ENCODE measurements around the gene TENT4B. TPM values are rescaled to one million over a fixed set of nuclear protein-coding genes. Genes with fewer than 3 reads are reported as not detected.
A peak's percentile ranks its signal among the peaks of the same experiment; 100 is the strongest.
"Not testable (repeated sequence)": the region's sequence is repeated elsewhere in the genome, so short reads cannot be mapped to it uniquely, and the experiment has no call there.

The TENT4B gene
- total RNA-seq (2014; rRNA removed; shearing (Covaris generic)) = 10.5 and 14.5 TPM in 2 replicates

GRCh38 chr16:50152807-50153595 lies at the start of gene TENT4B:
Gene TENT4B, plus strand, starts transcription at chr16:50153306. Its CDS starts 316 bp downstream, at chr16:50153622.
- DNase-seq (ENCODE audit: low read depth in 1 of 2, low spot score in 2 of 2) = peak; percentile 85 to 96
- H3K27ac ChIP-seq = peak within 1 kb of the TSS; percentile 99
- no peaks in the 10 kb centered on the region for H3K9me3 ChIP-seq (replicated peaks)
- H3K27me3 ChIP-seq (replicated peaks) = no peaks in the 10 kb centered on the region
- H3K4me3 ChIP-seq = peak within 1 kb of the TSS; percentile 98
- peaks cover 17% of the 10 kb centered on the region for H3K36me3 ChIP-seq
- H3K4me1 ChIP-seq (replicated peaks) = peaks cover 38% of the 10 kb centered on the region

- Histone ChIP-seq H3K27me3 (replicated peaks) (no peaks in the 10 kb centered on the region), H3K4me1 (replicated peaks) (peaks cover 4% of the 10 kb centered on the region; the same call in 1 of the 2 replicates), H3K27ac (no peak overlapping the region), H3K9me3 (replicated peaks) (no peaks in the 10 kb centered on the region), H3K4me3 (no peak overlapping the region), H3K36me3 (peaks cover 56% of the 10 kb centered on the region)
- DNase-seq (ENCODE audit: low read depth in 1 of 2, low spot score in 2 of 2) = no peak
Observed at GRCh38 chr16:50103764-50104163, 49.3 kb upstream of the TENT4B start.

DNA sequence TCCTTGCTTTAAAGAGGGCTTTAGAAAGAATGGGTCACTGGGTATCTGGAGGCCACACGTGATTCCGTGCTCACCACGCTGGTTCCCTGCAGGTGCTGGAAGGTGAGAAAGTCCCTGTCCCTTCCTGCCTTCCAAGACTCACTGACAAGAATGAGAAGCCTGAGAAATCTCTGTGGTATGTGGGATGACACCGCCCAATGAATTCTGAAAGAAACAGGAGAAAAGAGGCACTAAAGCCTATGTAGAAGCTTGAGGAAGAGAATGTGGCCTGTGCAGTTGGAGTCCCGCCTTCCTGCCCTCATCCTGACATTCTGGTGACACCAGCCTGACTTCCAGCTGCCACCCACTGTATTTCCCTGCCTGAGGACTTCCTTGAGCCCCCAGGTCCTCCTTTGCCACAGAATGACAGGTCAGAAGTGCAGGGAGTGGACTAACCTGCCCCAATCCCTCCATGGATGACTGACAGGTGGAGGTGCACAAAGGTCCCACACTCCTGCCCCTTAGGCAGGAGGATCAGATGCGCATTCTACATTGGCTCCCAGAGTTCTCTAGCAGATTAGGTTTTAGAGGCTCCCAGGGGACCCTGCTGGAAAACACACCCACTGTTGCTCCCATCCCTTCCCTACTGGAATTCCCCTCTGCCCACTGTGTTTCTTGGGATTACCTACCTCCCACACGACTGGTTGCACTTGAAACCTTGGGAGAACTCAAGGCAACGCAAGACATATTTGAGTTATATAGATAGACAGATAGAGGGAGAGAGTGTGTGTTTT lies 38.6 kb upstream of the TENT4B start:
- H3K27me3 ChIP-seq (replicated peaks) = no peaks in the 10 kb centered on the region
- H3K36me3 ChIP-seq = no peaks in the 10 kb centered on the region
- H3K9me3 ChIP-seq (replicated peaks) = no peaks in the 10 kb centered on the region
- H3K27ac ChIP-seq = no peak overlapping the region
- H3K4me1 ChIP-seq (replicated peaks) = peaks cover 5% of the 10 kb centered on the region; the same call in 1 of the 2 replicates
- DNase-seq (ENCODE audit: low read depth in 1 of 2, low spot score in 2 of 2) = no peak
- no peak overlapping the region for H3K4me3 ChIP-seq

DNA sequence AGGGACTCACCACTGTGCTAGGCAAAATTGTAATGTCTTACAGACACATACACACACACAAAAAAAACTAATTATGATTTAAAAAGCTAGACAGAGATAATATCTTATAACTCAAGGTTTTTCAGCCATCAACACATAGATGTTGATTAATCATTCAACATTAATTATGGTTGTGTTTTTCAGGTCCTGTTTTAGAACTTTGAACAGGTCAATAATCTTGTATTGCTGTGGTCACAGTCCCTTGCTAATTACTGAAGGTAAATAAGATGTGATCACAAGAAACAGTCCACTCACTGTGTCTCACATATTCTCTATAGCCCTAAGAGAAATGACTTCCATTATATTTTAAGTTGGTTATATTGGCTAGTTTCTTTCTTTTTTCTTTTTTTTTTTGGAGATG lies 32.4 kb upstream of the TENT4B start:
- Histone ChIP-seq H3K27me3 (replicated peaks) (peaks cover 3% of the 10 kb centered on the region; the same call in 1 of the 2 replicates), H3K36me3 (no peaks in the 10 kb centered on the region), H3K4me3 (no peak overlapping the region), H3K9me3 (replicated peaks) (no peaks in the 10 kb centered on the region; the same call in 1 of the 2 replicates), H3K27ac (no peak overlapping the region), H3K4me1 (replicated peaks) (peaks cover 5% of the 10 kb centered on the region; the same call in 1 of the 2 replicates)
- DNase-seq (ENCODE audit: low read depth in 1 of 2, low spot score in 2 of 2) = no peak

- no peak overlapping the region for H3K4me3 ChIP-seq
- H3K4me1 ChIP-seq (replicated peaks) = peaks cover 5% of the 10 kb centered on the region; the same call in 1 of the 2 replicates
- H3K27me3 ChIP-seq (replicated peaks) = peaks cover 3% of the 10 kb centered on the region; the same call in 1 of the 2 replicates
- no peak for DNase-seq (ENCODE audit: low read depth in 1 of 2, low spot score in 2 of 2)
- no peaks in the 10 kb centered on the region for H3K36me3 ChIP-seq
- H3K9me3 ChIP-seq (replicated peaks) = no peaks in the 10 kb centered on the region; the same call in 1 of the 2 replicates
- no peak overlapping the region for H3K27ac ChIP-seq
Observed at GRCh38 chr16:50121278-50121677, 31.8 kb upstream of the TENT4B start.

GRCh38 chr16:50121721-50122445 lies 31.2 kb upstream of the TENT4B start:
- Histone ChIP-seq H3K4me3 (no peak overlapping the region), H3K27ac (no peak overlapping the region), H3K27me3 (replicated peaks) (peaks cover 3% of the 10 kb centered on the region; the same call in 1 of the 2 replicates), H3K4me1 (replicated peaks) (peaks cover 5% of the 10 kb centered on the region; the same call in 1 of the 2 replicates), H3K9me3 (replicated peaks) (no peaks in the 10 kb centered on the region; the same call in 1 of the 2 replicates), H3K36me3 (no peaks in the 10 kb centered on the region)
- DNase-seq (ENCODE audit: low read depth in 1 of 2, low spot score in 2 of 2) = no peak

DNA sequence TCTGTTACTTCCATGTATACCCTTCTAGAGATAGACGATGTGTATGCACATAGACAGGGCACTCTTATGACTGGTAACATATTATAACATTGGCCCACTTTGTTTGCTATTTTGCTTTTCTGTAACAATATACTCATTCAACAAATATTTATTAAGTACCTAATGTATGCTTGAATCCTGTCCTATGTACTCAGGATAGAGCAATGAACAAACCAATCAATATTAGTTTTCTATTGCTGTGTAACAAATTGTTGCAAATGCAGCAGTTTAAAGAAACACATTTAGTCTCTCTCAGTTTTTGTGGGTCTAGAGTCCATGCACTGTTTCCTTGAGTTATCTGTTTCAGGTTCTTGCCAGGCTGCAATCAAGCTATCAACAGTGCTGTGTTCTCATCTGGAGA lies 29.7 kb upstream of the TENT4B start:
- no peaks in the 10 kb centered on the region; the same call in 1 of the 2 replicates for H3K9me3 ChIP-seq (replicated peaks)
- no peak overlapping the region for H3K27ac ChIP-seq
- H3K27me3 ChIP-seq (replicated peaks) = peaks cover 3% of the 10 kb centered on the region; the same call in 1 of the 2 replicates
- no peaks in the 10 kb centered on the region for H3K36me3 ChIP-seq
- H3K4me3 ChIP-seq = no peak overlapping the region
- no peak for DNase-seq (ENCODE audit: low read depth in 1 of 2, low spot score in 2 of 2)
- no peaks in the 10 kb centered on the region for H3K4me1 ChIP-seq (replicated peaks)

- H3K4me3 ChIP-seq = no peak overlapping the region
- no peaks in the 10 kb centered on the region for H3K36me3 ChIP-seq
- DNase-seq (ENCODE audit: low read depth in 1 of 2, low spot score in 2 of 2) = no peak
- peaks cover 3% of the 10 kb centered on the region; the same call in 1 of the 2 replicates for H3K27me3 ChIP-seq (replicated peaks)
- no peaks in the 10 kb centered on the region; the same call in 1 of the 2 replicates for H3K9me3 ChIP-seq (replicated peaks)
- no peaks in the 10 kb centered on the region for H3K4me1 ChIP-seq (replicated peaks)
- no peak overlapping the region for H3K27ac ChIP-seq
Observed at GRCh38 chr16:50124769-50125168, 28.3 kb upstream of the TENT4B start.

- Histone ChIP-seq H3K27me3 (replicated peaks) (peaks cover 3% of the 10 kb centered on the region; the same call in 1 of the 2 replicates), H3K9me3 (replicated peaks) (no peaks in the 10 kb centered on the region; the same call in 1 of the 2 replicates), H3K4me3 (no peak overlapping the region), H3K27ac (no peak overlapping the region), H3K4me1 (replicated peaks) (no peaks in the 10 kb centered on the region), H3K36me3 (no peaks in the 10 kb centered on the region)
- DNase-seq (ENCODE audit: low read depth in 1 of 2, low spot score in 2 of 2) = no peak
Observed at GRCh38 chr16:50126183-50126582, 26.9 kb upstream of the TENT4B start.

GRCh38 chr16:50132571-50132970 lies 20.5 kb upstream of the TENT4B start:
- not testable (repeated sequence) for H3K4me1 ChIP-seq (replicated peaks); H3K9me3 ChIP-seq (replicated peaks); H3K4me3 ChIP-seq; DNase-seq (ENCODE audit: low read depth in 1 of 2, low spot score in 2 of 2); H3K27ac ChIP-seq; H3K27me3 ChIP-seq (replicated peaks); H3K36me3 ChIP-seq

DNA sequence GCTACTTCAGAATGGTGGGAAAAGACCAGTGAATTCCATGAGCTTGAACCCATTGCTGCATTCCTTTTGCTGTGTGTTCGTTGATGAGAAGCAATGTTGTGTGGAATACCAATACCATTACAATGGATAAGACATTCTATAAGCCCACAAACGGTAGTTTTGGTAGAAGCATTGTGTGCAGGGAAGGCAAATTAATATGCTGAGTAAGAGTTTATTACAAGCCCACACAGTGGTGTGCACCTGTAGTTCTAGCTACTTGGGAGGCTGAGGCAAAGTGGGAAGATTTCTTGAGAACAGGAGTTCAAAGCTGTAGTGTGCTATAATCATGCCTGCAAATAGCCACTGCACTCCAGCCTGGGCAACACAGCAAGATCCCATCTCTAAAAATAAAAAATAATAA lies 19.9 kb upstream of the TENT4B start:
- Histone ChIP-seq H3K9me3 (replicated peaks) (no peaks in the 10 kb centered on the region), H3K36me3 (no peaks in the 10 kb centered on the region), H3K4me3 (no peak overlapping the region), H3K27me3 (replicated peaks) (no peaks in the 10 kb centered on the region), H3K27ac (no peak overlapping the region), H3K4me1 (replicated peaks) (no peaks in the 10 kb centered on the region)
- DNase-seq (ENCODE audit: low read depth in 1 of 2, low spot score in 2 of 2) = no peak

GRCh38 chr16:50136399-50136798 lies 16.7 kb upstream of the TENT4B start:
- DNase-seq (ENCODE audit: low read depth in 1 of 2, low spot score in 2 of 2) = no peak
- no peak overlapping the region for H3K27ac ChIP-seq
- H3K36me3 ChIP-seq = no peaks in the 10 kb centered on the region
- no peaks in the 10 kb centered on the region for H3K27me3 ChIP-seq (replicated peaks)
- H3K4me3 ChIP-seq = no peak overlapping the region
- H3K4me1 ChIP-seq (replicated peaks) = no peaks in the 10 kb centered on the region
- H3K9me3 ChIP-seq (replicated peaks) = no peaks in the 10 kb centered on the region

DNA sequence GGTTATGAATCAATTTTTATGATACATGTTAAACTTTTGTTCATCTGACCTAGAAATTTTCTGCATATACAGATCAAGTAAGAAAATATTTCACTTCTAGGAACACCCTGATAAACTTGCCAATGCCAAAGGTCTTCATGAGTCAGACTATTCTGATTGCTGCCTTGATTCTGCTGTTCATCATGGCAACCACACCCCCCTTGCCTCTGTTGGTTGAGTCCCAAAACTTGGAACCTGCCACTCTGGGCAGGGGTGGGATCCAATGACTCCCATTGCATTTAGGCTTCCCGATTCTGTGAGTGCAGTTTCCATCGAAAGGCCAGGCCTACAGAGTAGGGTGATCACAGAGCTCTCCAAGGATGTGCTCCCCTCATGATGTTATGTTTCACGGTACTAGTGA lies 15.8 kb upstream of the TENT4B start:
- Histone ChIP-seq H3K4me3 (no peak overlapping the region), H3K27me3 (replicated peaks) (no peaks in the 10 kb centered on the region), H3K4me1 (replicated peaks) (no peaks in the 10 kb centered on the region), H3K9me3 (replicated peaks) (no peaks in the 10 kb centered on the region), H3K36me3 (no peaks in the 10 kb centered on the region), H3K27ac (no peak overlapping the region)
- no peak for DNase-seq (ENCODE audit: low read depth in 1 of 2, low spot score in 2 of 2)

All from SJSA1 (cell line).